H9 (cell line): ENCODE results near the gene TMEM117. TPM values are rescaled to one million over a fixed set of nuclear protein-coding genes. Genes with fewer than 3 reads are reported as not detected.

ENCODE experiments used
- DNase-seq: peaks from one replicate; pipeline ENCODE4 v3.0.0-alpha.2; 2017
- H2AFZ ChIP-seq: one replicate; pipeline ENCODE4 v1.6.1; 2013; ENCODE audit warnings: mild to moderate bottlenecking, low read length, control low read depth, moderate library complexity
- H2AK5ac ChIP-seq: 2 replicates; pipeline ENCODE4 v1.6.1; 2013; ENCODE audit warnings: low read length, control low read depth, mixed read lengths; ENCODE audit not compliant: insufficient read length
- H2BK120ac ChIP-seq: one replicate; pipeline ENCODE4 v1.6.1; 2013; ENCODE audit warnings: low read depth, mild to moderate bottlenecking, low read length, control low read depth, inconsistent platforms; ENCODE audit not compliant: poor library complexity, severe bottlenecking
- H2BK12ac ChIP-seq: 2 replicates; pipeline ENCODE4 v1.6.1; 2013; ENCODE audit warnings: low read length, control low read depth, mixed read lengths, low read depth; ENCODE audit not compliant: insufficient read length
- H2BK15ac ChIP-seq: 2 replicates; pipeline ENCODE4 v1.6.1; 2013; ENCODE audit warnings: low read depth, low read length, control low read depth
- H2BK20ac ChIP-seq: one replicate; pipeline ENCODE4 v1.6.1; 2013; ENCODE audit warnings: low read depth, mild to moderate bottlenecking, low read length, control low read depth, inconsistent platforms; ENCODE audit not compliant: poor library complexity, severe bottlenecking
- H2BK5ac ChIP-seq: 2 replicates; pipeline ENCODE4 v1.6.1; 2013; ENCODE audit warnings: low read length, control low read depth, mixed read lengths; ENCODE audit not compliant: insufficient read length
- H3K14ac ChIP-seq: 2 replicates; pipeline ENCODE4 v1.6.1; 2013; ENCODE audit warnings: low read length, control low read depth; ENCODE audit not compliant: insufficient read depth
- H3K18ac ChIP-seq: 2 replicates; pipeline ENCODE4 v1.6.1; 2013; ENCODE audit warnings: low read depth, mild to moderate bottlenecking, mixed read lengths, low read length, control low read depth; ENCODE audit not compliant: insufficient read length
- H3K23ac ChIP-seq: 2 replicates; pipeline ENCODE4 v1.6.1; 2013; ENCODE audit warnings: low read length, control low read depth, mixed read lengths, low read depth; ENCODE audit not compliant: insufficient read length
- H3K23me2 ChIP-seq: 2 replicates; pipeline ENCODE4 v1.6.1; 2013; ENCODE audit warnings: low read depth, mild to moderate bottlenecking, mixed read lengths, low read length, control low read depth; ENCODE audit not compliant: insufficient read length, poor library complexity, severe bottlenecking
- H3K27ac ChIP-seq: 2 replicates; pipeline ENCODE4 v1.5.1; 2013; ENCODE audit warnings: low read length, control low read depth, mixed read lengths, low read depth; ENCODE audit not compliant: insufficient read length
- H3K27me3 ChIP-seq: 2 replicates; pipeline ENCODE4 v1.6.1; 2013; ENCODE audit warnings: low read length, control low read depth, inconsistent platforms; ENCODE audit not compliant: insufficient read depth
- H3K4ac ChIP-seq: 2 replicates; pipeline ENCODE4 v1.6.1; 2013; ENCODE audit warnings: low read depth, mild to moderate bottlenecking, control low read depth, inconsistent platforms, low read length, moderate library complexity
- H3K4me1 ChIP-seq: 2 replicates; pipeline ENCODE4 v1.6.1; 2013; ENCODE audit warnings: low read length, control low read depth, inconsistent platforms; ENCODE audit not compliant: insufficient read depth
- H3K4me2 ChIP-seq: 2 replicates; pipeline ENCODE4 v1.6.1; 2013; ENCODE audit warnings: low read length, control low read depth, mixed read lengths; ENCODE audit not compliant: insufficient read length, insufficient read depth
- H3K56ac ChIP-seq: 2 replicates; pipeline ENCODE4 v1.6.1; 2013; ENCODE audit warnings: low read depth, mild to moderate bottlenecking, mixed read lengths, low read length, control low read depth; ENCODE audit not compliant: insufficient read length
- H3K79me1 ChIP-seq: 2 replicates; pipeline ENCODE4 v1.6.1; 2013; ENCODE audit warnings: low read depth, mild to moderate bottlenecking, moderate library complexity, low read length, control low read depth, inconsistent platforms; ENCODE audit not compliant: insufficient read depth, poor library complexity, severe bottlenecking
- H3K79me2 ChIP-seq: 2 replicates; pipeline ENCODE4 v1.6.1; 2013; ENCODE audit warnings: low read length, control low read depth, inconsistent platforms; ENCODE audit not compliant: insufficient read depth
- H3K9ac ChIP-seq: 2 replicates; pipeline ENCODE4 v1.6.1; 2013; ENCODE audit warnings: low read length, control low read depth, mixed read lengths; ENCODE audit not compliant: insufficient read length; ENCODE audit errors: extremely low read depth
- H3K9me3 ChIP-seq: one replicate; pipeline ENCODE4 v1.6.1; 2013; ENCODE audit warnings: low read depth, low read length, inconsistent platforms; ENCODE audit not compliant: control insufficient read depth
- H3T11ph ChIP-seq: one replicate; pipeline ENCODE4 v1.6.1; 2013; ENCODE audit warnings: mild to moderate bottlenecking, low read length, control low read depth, inconsistent platforms
- H4K20me1 ChIP-seq: one replicate; pipeline ENCODE4 v1.6.1; 2013; ENCODE audit not compliant: control insufficient read depth, insufficient read length, insufficient read depth
- H4K5ac ChIP-seq: 2 replicates; pipeline ENCODE4 v1.6.1; 2013; ENCODE audit warnings: low read depth, mild to moderate bottlenecking, mixed read lengths, low read length, control low read depth; ENCODE audit not compliant: insufficient read length
- H4K8ac ChIP-seq: replicated peaks from 2 replicates; pipeline ENCODE4 v1.6.1; 2013; ENCODE audit warnings: low read length, control low read depth, mixed read lengths, low read depth; ENCODE audit not compliant: insufficient read length
- H4K91ac ChIP-seq: 2 replicates; pipeline ENCODE4 v1.6.1; 2013; ENCODE audit warnings: low read depth, mild to moderate bottlenecking, moderate library complexity, mixed read lengths, low read length, control low read depth; ENCODE audit not compliant: insufficient read length
- H3K27ac Mint-ChIP-seq, 3 experiments: 2 replicates in 2 of 3; 3 replicates in 1 of 3; pipeline ENCODE4 v1.8.0; 2020 to 2021; ENCODE audit warnings: mixed read lengths in 3 of 3, mild to moderate bottlenecking in 1 of 3, moderate library complexity in 1 of 3
- H3K27me3 Mint-ChIP-seq: 2 replicates; pipeline ENCODE4 v1.8.0; 2021; ENCODE audit warnings: low read depth, mild to moderate bottlenecking, moderate library complexity, mixed read lengths
- H3K36me3 Mint-ChIP-seq, 3 experiments: 2 replicates in 2 of 3; 3 replicates in 1 of 3; pipeline ENCODE4 v1.8.0; 2020 to 2021; ENCODE audit warnings: low read depth in 3 of 3, mixed read lengths in 3 of 3; ENCODE audit not compliant: insufficient read depth in 1 of 3
- H3K4me1 Mint-ChIP-seq, 2 experiments: 2 replicates each; pipeline ENCODE4 v1.8.0; 2020; ENCODE audit warnings: mixed read lengths in 2 of 2
- H3K4me3 Mint-ChIP-seq, 2 experiments: 2 replicates in 1 of 2; 3 replicates in 1 of 2; pipeline ENCODE4 v1.8.0; 2020 to 2021; ENCODE audit warnings: mild to moderate bottlenecking in 2 of 2, mixed read lengths in 2 of 2, moderate library complexity in 1 of 2
- H3K9me3 Mint-ChIP-seq, 2 experiments: 2 replicates in 1 of 2; 3 replicates in 1 of 2; pipeline ENCODE4 v1.8.0; 2020; ENCODE audit warnings: mild to moderate bottlenecking in 2 of 2, mixed read lengths in 2 of 2, moderate library complexity in 1 of 2
- WGBS: extraction: QIAGEN DNeasy Blood & Tissue Kit; methylation state at CpG from one replicate; pipeline ENCODE4 v1.1.7; 2013; ENCODE audit warnings: missing lambda C conversion rate, low lambda C conversion rate, mixed read lengths; ENCODE audit not compliant: insufficient read length; ENCODE audit errors: extremely low coverage; 5-methylcytosine and 5-hydroxymethylcytosine counted together
- total RNA-seq: library from RNA; stranded (reverse); gene quantifications from 2 replicates; pipeline ENCODE4 v1.2.1, GENCODE V29; 2021
- TF ChIP-seq, protein P1 (sequence below): fragments of 200-600 bp; sonication (generic); conservative IDR thresholded peaks from 3 replicates; pipeline ENCODE4 v1.8.0; 2021; ENCODE audit warnings: antibody characterized with exemption, mild to moderate bottlenecking

Gene TMEM117
- total RNA-seq, 1 experiment from 2014 or later: 1.7 TPM

DNA sequence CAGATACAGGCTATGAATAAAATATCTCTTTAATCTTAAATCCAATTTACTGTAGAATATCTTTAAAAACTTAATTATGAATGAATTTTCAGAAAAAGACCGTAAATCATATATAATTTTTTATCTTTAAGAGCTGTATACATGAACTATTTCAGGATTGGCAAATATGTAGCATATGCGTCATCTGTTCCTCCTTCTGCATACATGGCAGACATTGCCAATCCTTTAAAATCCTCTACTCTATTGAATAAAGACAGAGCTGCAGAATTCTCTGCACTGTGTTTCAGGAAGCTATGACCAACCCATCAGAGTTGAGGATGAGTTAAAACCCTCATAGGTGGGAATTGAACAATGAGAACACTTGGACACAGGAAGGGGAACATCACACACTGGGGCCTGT is 279.0 kb downstream of the TMEM117 start:
- Histone ChIP-seq H2BK12ac (no peak overlapping the region), H3K79me1 (no peaks in the 10 kb centered on the region), H4K8ac (no peak overlapping the region), H4K20me1 (no peaks in the 10 kb centered on the region), H3K79me2 (no peaks in the 10 kb centered on the region), H2AK5ac (no peak overlapping the region), H3K23me2 (no peaks in the 10 kb centered on the region), H2BK5ac (no peak overlapping the region), H3K4me2 (no peak overlapping the region), H3K4ac (no peak overlapping the region), H2BK120ac (no peak overlapping the region), H3K27me3 (no peaks in the 10 kb centered on the region), H3K9me3 (no peaks in the 10 kb centered on the region), H3K23ac (no peak overlapping the region), H4K91ac (no peak overlapping the region), H3K14ac (no peak overlapping the region), H3K4me1 (peaks cover 2% of the 10 kb centered on the region; the same call in 1 of the 2 replicates), H3T11ph (no peak overlapping the region), H3K27ac (no peak overlapping the region), H2BK20ac (no peak overlapping the region), H2BK15ac (no peak overlapping the region), H3K18ac (no peak overlapping the region), H3K9ac (no peak overlapping the region), H2AFZ (no peak overlapping the region), H3K56ac (no peak overlapping the region), H4K5ac (no peak overlapping the region)
- Mint-ChIP-seq H3K27me3 (no peaks in the 10 kb centered on the region), H3K4me3 (no peak overlapping the region), H3K36me3 (no peaks in the 10 kb centered on the region), H3K27ac (no peak overlapping the region), H3K4me1 (no peaks in the 10 kb centered on the region), H3K9me3 (no peaks in the 10 kb centered on the region)
- no CpG with 5 or more reads among the region's 2 CpGs for WGBS
- TF ChIP-seq, protein P1, sequence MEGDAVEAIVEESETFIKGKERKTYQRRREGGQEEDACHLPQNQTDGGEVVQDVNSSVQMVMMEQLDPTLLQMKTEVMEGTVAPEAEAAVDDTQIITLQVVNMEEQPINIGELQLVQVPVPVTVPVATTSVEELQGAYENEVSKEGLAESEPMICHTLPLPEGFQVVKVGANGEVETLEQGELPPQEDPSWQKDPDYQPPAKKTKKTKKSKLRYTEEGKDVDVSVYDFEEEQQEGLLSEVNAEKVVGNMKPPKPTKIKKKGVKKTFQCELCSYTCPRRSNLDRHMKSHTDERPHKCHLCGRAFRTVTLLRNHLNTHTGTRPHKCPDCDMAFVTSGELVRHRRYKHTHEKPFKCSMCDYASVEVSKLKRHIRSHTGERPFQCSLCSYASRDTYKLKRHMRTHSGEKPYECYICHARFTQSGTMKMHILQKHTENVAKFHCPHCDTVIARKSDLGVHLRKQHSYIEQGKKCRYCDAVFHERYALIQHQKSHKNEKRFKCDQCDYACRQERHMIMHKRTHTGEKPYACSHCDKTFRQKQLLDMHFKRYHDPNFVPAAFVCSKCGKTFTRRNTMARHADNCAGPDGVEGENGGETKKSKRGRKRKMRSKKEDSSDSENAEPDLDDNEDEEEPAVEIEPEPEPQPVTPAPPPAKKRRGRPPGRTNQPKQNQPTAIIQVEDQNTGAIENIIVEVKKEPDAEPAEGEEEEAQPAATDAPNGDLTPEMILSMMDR: no peak
- no peak for DNase-seq
